ENCODE measurements around the gene SRRM2.

DNA sequence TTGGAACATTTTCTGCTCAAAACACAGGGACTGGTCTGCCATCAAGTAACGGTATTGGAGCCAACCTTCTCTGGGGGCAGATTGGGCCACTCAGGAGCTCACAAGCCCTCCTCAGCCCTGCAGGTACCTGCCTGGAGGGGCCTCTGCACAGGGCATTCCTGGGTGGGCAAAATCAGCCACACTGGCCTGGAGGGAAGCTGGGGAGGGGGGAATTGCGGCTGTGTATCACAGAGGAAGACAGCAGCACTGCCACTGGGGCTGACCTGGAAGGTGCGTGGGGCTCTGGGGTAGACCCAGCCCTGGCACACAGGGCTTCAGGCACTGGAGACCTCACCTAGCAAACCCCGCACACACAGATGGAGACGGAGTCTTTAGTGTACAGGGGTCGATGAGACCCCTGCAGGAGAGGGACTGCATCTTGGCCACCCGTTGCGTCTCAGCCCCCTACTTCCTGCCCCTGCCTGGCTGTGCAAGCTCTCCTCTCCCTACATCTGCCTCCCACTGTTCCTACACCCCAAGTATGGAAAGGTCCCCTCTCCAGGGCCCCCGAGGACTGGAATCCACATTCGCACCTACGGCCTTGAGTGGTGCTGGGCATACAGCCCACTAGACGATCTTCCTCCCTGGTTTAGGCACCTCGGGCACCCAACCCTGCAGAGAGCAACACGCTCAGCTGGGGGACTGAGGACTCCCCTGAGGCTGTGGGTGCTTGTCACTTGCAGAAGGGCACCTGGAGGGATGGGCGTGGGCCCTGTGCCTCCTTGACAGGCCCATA, 7.1 kb upstream of the SRRM2 start:
- no peak for TF ChIP-seq ARNT (IDR thresholded peaks at IDR 0.05)
- no peak for TF ChIP-seq HDGF (IDR thresholded peaks at IDR 0.05; ENCODE audit: borderline replicate concordance)
- no peak for TF ChIP-seq TARDBP (IDR thresholded peaks at IDR 0.05)
- TF ChIP-seq FOXA1 (IDR thresholded peaks at IDR 0.05) = no peak
- TF ChIP-seq SP1 (IDR thresholded peaks at IDR 0.05) = no peak
- no peak for TF ChIP-seq ZNF384 (IDR thresholded peaks at IDR 0.05)
- TF ChIP-seq FOXK2 (IDR thresholded peaks at IDR 0.05) = no peak
- no peak for TF ChIP-seq CTBP1 (IDR thresholded peaks at IDR 0.05; ENCODE audit: borderline replicate concordance)
- TF ChIP-seq LEF1 (IDR thresholded peaks at IDR 0.05; ENCODE audit: borderline replicate concordance) = no peak
